Left lung (tissue), 10 donors: Measurements from ENCODE around the gene ADNP. TPM values are rescaled to one million over a fixed set of nuclear protein-coding genes. Genes with fewer than 3 reads are reported as not detected.
A peak's percentile ranks its signal among the peaks of the same experiment; 100 is the strongest.

Experiments used
- ATAC-seq: fragments of 200-7000 bp; cut with Tn5 transposase; one replicate; pipeline ENCODE4 v1.9.1; 2020; ENCODE audit warnings: moderate library complexity
- DNase-seq, 4 donors: peaks; one replicate each; pipeline ENCODE4 v3.0.0-alpha.2; 2013 to 2020
- H3K27ac ChIP-seq, 2 donors: fragments of 200-600 bp; sonication (generic) in 1 of 2; one replicate each; pipeline versions ENCODE4 v1.5.0 to v1.8.0; 2020 to 2021
- H3K27me3 ChIP-seq, 2 donors: fragments of 200-600 bp; sonication (generic) in 1 of 2; one replicate each; pipeline versions ENCODE4 v1.5.0 to v1.8.0; 2020 to 2021
- H3K36me3 ChIP-seq, 2 donors: fragments of 200-600 bp; sonication (generic) in 1 of 2; one replicate each; pipeline versions ENCODE4 v1.5.0 to v1.8.0; 2020 to 2021
- H3K4me1 ChIP-seq, 2 donors: fragments of 200-600 bp; one replicate each; pipeline ENCODE4 v1.8.0; 2021
- H3K4me3 ChIP-seq, 2 donors: fragments of 200-600 bp; sonication (generic) in 1 of 2; one replicate each; pipeline versions ENCODE4 v1.5.0 to v1.8.0; 2020 to 2021; ENCODE audit warnings: mild to moderate bottlenecking in 1 of 2
- H3K9me3 ChIP-seq, 2 donors: fragments of 200-600 bp; sonication (generic) in 1 of 2; one replicate each; pipeline versions ENCODE4 v1.5.0 to v1.8.0; 2020 to 2021
- intact Hi-C, 2 donors: fragments of 100-400 bp; cut with DNase I; formaldehyde crosslinking; loops; one replicate each; pipeline versions ENCODE4 v1.11.2 to v1.14.2; 2022
- polyA plus RNA-seq, 6 donors: library from polyadenylated mRNA; unstranded; fragments of 120-200 nt; gene quantifications; one replicate each; pipeline ENCODE4 v1.2.1, GENCODE V29; 2013; ENCODE audit not compliant: insufficient read length in 6 of 6
- total RNA-seq, 2 donors: library from RNA; stranded (reverse); fragmentation: NEBNext Ultra II Directional; extraction: Animal tissue kit (Norgen Biotek cat#: 25700); gene quantifications; one replicate each; pipeline ENCODE4 v1.2.1, GENCODE V29; 2021
- TF ChIP-seq, protein P1 (sequence below), 2 donors: fragments of 200-600 bp; sonication (generic) in 1 of 2; IDR thresholded peaks; one replicate each; pipeline versions ENCODE4 v1.5.0 to v1.8.0; 2021; ENCODE audit warnings: antibody characterized with exemption in 2 of 2
- donor health status: DM: no; HTN: yes; CAD: no.
- donor health status: DM: no; HTN: no; CAD: no.

Gene ADNP
- total and polyA plus RNA-seq, 8 donors = 51.9 to 130 (median 112) TPM

DNA sequence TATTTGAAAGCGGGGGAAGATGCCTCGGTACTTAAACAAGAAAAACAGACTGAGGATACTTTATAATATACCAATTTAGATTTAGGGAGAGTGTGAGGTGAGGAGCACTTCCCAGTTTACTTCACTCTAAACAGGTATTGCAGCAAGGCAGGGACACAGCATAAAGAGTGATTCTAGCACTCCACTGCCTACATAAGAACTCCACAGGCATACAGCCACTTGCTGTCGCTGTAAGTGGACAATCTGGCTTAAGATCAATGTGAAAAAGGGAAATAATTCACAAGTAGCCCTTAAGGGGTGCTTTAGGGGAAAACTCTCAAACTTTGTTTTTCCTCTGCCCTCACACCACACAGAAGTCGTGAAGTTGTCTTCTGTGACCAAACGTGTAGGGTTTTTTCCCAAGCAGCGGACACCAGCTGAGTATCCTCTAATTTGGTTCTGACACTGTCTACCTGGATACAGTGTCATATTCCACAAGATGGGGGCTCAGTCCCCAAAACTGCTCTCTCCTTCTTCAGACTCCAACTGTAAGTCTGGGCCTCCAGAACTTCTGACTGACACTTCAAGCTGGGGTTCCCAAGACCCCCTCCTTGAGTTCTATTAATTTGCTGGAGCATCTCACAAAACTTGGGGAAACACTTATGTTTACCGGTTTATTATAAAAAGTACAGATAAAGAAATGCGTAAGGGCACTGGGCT lies 9.3 kb downstream of the ADNP start:
- Histone ChIP-seq H3K4me3 (no peak overlapping the region), H3K36me3 (peaks cover 0 to 7% of the 10 kb centered on the region in 2 donors), H3K27ac (peak overlapping the region in 1 of 2 donors; percentile 34), H3K27me3 (no peaks in the 10 kb centered on the region), H3K4me1 (peaks cover 2 to 91% of the 10 kb centered on the region in 2 donors), H3K9me3 (no peaks in the 10 kb centered on the region)
- TF ChIP-seq, protein P1, sequence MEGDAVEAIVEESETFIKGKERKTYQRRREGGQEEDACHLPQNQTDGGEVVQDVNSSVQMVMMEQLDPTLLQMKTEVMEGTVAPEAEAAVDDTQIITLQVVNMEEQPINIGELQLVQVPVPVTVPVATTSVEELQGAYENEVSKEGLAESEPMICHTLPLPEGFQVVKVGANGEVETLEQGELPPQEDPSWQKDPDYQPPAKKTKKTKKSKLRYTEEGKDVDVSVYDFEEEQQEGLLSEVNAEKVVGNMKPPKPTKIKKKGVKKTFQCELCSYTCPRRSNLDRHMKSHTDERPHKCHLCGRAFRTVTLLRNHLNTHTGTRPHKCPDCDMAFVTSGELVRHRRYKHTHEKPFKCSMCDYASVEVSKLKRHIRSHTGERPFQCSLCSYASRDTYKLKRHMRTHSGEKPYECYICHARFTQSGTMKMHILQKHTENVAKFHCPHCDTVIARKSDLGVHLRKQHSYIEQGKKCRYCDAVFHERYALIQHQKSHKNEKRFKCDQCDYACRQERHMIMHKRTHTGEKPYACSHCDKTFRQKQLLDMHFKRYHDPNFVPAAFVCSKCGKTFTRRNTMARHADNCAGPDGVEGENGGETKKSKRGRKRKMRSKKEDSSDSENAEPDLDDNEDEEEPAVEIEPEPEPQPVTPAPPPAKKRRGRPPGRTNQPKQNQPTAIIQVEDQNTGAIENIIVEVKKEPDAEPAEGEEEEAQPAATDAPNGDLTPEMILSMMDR (IDR thresholded peaks at IDR 0.05) = no peak
- ATAC-seq (peak; percentile 94), DNase-seq (peak in 2 of 4 donors; percentile 20 to 58)
- intact Hi-C loops = loop anchor here in 1 of 2 donors (10.0 kb wide), 1 partner anchor 127 kb away; the partner anchor contains the start of gene BCAS4

DNA sequence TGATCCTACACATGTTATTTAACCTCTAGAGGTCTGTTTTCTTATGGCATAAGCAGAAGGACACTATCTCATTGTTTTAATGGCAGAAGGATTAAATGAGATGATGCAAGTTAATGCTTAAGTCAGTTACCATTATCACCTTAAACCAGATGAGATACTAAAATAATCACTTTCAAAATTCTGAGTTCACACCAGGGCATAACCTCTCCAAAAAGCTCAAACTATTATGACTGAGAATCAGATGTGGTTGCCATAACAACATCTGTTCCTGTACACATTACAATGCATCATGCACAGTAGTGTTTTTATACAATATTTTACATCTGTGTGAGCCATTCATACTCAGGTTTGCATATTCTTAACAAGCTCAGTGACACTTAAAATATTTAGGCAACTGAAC lies 10.2 kb downstream of the ADNP start:
- peak; percentile 11 for ATAC-seq
- peak overlapping the region in 1 of 2 donors; percentile 34 for H3K27ac ChIP-seq
- intact Hi-C loops = loop anchor here in 1 of 2 donors (10.0 kb wide), 1 partner anchor 126 kb away; the partner anchor contains the start of gene BCAS4

DNA sequence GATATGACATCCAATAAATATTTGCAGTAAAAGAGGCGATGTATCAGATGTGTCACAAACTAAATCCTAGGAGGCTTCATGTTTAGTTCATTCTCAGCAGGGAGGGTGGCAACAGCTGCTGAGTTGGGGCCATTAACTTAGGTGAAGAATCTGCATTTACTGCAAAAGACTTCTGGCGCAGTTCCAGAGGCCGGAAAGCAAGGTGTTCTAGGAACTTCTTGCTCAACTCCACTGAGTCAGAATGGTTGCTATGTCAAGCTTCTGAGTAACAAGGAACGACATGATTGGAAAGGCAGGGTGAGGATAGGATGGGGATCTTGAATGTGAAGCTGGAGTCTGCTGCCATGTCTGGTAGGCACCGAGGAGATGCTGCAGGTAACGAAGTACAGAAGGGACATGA lies 11.7 kb downstream of the ADNP start:
- Histone ChIP-seq H3K9me3 (no peaks in the 10 kb centered on the region), H3K27ac (no peak overlapping the region), H3K4me1 (peaks cover 18 to 90% of the 10 kb centered on the region in 2 donors), H3K27me3 (no peaks in the 10 kb centered on the region), H3K36me3 (peaks cover 0 to 7% of the 10 kb centered on the region in 2 donors), H3K4me3 (no peak overlapping the region)
- DNase-seq (no peak), ATAC-seq (no peak)
- TF ChIP-seq, protein P1 (IDR thresholded peaks at IDR 0.05) = no peak
- intact Hi-C loops = no loop called here

More for the DNA sequence above, 10.2 kb downstream of the ADNP start:
- no peaks in the 10 kb centered on the region for H3K9me3 ChIP-seq
- H3K36me3 ChIP-seq = peaks cover 0 to 7% of the 10 kb centered on the region in 2 donors
- DNase-seq = no peak
- no peak overlapping the region for H3K4me3 ChIP-seq
- TF ChIP-seq, protein P1 (IDR thresholded peaks at IDR 0.05) = no peak
- peaks cover 7 to 91% of the 10 kb centered on the region in 2 donors for H3K4me1 ChIP-seq
- no peaks in the 10 kb centered on the region for H3K27me3 ChIP-seq

DNA sequence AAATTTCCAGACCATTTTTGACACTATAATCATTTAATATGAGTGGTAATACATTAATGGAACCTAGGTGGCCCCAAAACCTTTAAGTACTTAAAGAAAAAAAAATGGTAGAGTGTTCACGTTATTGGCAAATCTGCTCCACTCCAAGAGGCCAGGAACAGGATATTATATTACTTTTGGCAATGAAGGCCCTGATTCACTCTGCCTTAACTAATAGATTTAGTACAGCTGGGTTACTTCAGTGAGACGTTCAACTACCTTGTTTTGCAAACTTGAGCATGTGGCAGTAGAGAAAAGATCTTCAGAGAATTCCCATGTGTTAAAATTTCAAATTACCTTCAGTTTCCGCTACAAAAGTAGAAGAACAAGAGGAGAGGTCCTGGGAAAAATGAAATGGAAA lies 12.8 kb downstream of the ADNP start:
- no peaks in the 10 kb centered on the region for H3K9me3 ChIP-seq
- H3K36me3 ChIP-seq = peaks cover 0 to 6% of the 10 kb centered on the region in 2 donors
- peaks cover 22 to 92% of the 10 kb centered on the region in 2 donors for H3K4me1 ChIP-seq
- TF ChIP-seq, protein P1 (IDR thresholded peaks at IDR 0.05) = no peak
- no peaks in the 10 kb centered on the region for H3K27me3 ChIP-seq
- no peak overlapping the region for H3K4me3 ChIP-seq
- DNase-seq (no peak), ATAC-seq (no peak)
- intact Hi-C loops = no loop called here
- H3K27ac ChIP-seq = no peak overlapping the region

DNA sequence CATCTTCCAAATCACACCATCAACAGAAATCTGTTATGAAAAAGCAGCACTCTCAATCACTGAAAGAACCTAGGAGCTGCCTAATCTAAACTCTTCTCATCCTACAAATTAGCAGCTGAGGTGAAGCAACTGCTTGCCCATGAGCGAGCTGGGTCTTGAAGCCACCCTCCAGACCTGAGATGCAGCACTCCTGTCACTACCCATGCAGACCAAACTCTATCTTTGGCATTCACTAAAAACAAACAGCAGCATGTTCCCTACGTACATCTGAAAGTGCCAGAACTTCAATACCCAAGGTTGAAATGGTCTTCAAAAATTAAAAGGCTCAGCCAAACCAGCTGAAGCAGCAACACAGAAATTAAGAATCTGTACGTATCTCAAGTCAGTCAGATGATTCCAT lies 14.3 kb downstream of the ADNP start:
- ATAC-seq (no peak), DNase-seq (no peak)
- Histone ChIP-seq H3K36me3 (peaks cover 0 to 5% of the 10 kb centered on the region in 2 donors), H3K9me3 (no peaks in the 10 kb centered on the region), H3K27ac (no peak overlapping the region), H3K4me3 (no peak overlapping the region), H3K27me3 (no peaks in the 10 kb centered on the region), H3K4me1 (peaks cover 21 to 84% of the 10 kb centered on the region in 2 donors)
- TF ChIP-seq, protein P1 (IDR thresholded peaks at IDR 0.05) = no peak
- intact Hi-C loops = no loop called here
